M059J (cell line): ENCODE measurements around the gene TGM1. TPM values are rescaled to one million over a fixed set of nuclear protein-coding genes. Genes with fewer than 3 reads are reported as not detected.

Experiments
- DNase-seq: peaks from one replicate; pipeline ENCODE4 v3.0.0-alpha.2; 2012; ENCODE audit warnings: low read depth
- total RNA-seq: library from RNA; depleted of rRNA; stranded (reverse); fragments of >200 nt; shearing (Covaris generic); gene quantifications from 2 replicates; pipeline ENCODE4 v1.2.3, GENCODE V29; 2014

Gene TGM1
- total RNA-seq, 1 experiment from 2014 or later: 0.12 TPM

- no peak for DNase-seq
Observed at GRCh38 chr14:24292118-24292807, 29.3 kb upstream of the TGM1 start.

- DNase-seq: no peak
Observed at GRCh38 chr14:24291446-24292117, 28.6 kb upstream of the TGM1 start.

GRCh38 chr14:24290746-24291145 is 27.8 kb upstream of the TGM1 start:
- DNase-seq: no peak

- no peak for DNase-seq
Observed at GRCh38 chr14:24289649-24290280, 26.8 kb upstream of the TGM1 start.

- peak; percentile 13 for DNase-seq
Observed at GRCh38 chr14:24286996-24287395, 24.0 kb upstream of the TGM1 start.

GRCh38 chr14:24285351-24285750 is 22.4 kb upstream of the TGM1 start:
- DNase-seq: no peak

GRCh38 chr14:24284501-24285035 is 21.6 kb upstream of the TGM1 start:
- DNase-seq: no peak

- DNase-seq: no peak
Observed at GRCh38 chr14:24283796-24284460, 21.0 kb upstream of the TGM1 start.

- DNase-seq: no peak
Observed at GRCh38 chr14:24282736-24283135, 19.8 kb upstream of the TGM1 start.

- DNase-seq: no peak
Observed at GRCh38 chr14:24281636-24282035, 18.7 kb upstream of the TGM1 start.

GRCh38 chr14:24280797-24281460 is 18.0 kb upstream of the TGM1 start:
- DNase-seq: no peak

- peak; percentile 32 for DNase-seq
Observed at GRCh38 chr14:24279301-24280186, 16.6 kb upstream of the TGM1 start.

- DNase-seq: no peak
Observed at GRCh38 chr14:24278424-24278823, 15.4 kb upstream of the TGM1 start.

- no peak for DNase-seq
Observed at GRCh38 chr14:24277606-24278321, 14.8 kb upstream of the TGM1 start.

GRCh38 chr14:24277071-24277470 is 14.1 kb upstream of the TGM1 start:
- no peak for DNase-seq

- peak; percentile 26 for DNase-seq
Observed at GRCh38 chr14:24274101-24274543, 11.1 kb upstream of the TGM1 start.

GRCh38 chr14:24273422-24273998 is 10.5 kb upstream of the TGM1 start:
- DNase-seq: no peak

GRCh38 chr14:24272467-24272866 is 9.5 kb upstream of the TGM1 start:
- no peak for DNase-seq

- DNase-seq: no peak
Observed at GRCh38 chr14:24271834-24272263, 8.9 kb upstream of the TGM1 start.
